Mesodermal cell (in vitro differentiated cells): Measurements from ENCODE around the gene GUCA1A.

Experiments used
- H3K27ac ChIP-seq: 2 replicates; pipeline ENCODE4 v1.7.0; 2013; ENCODE audit warnings: mild to moderate bottlenecking, low read depth, low read length, moderate library complexity; ENCODE audit not compliant: severe bottlenecking
- H3K36me3 ChIP-seq: 2 replicates; pipeline ENCODE4 v1.7.1; 2013; ENCODE audit warnings: mild to moderate bottlenecking, low read length, moderate library complexity; ENCODE audit not compliant: control insufficient read depth, insufficient read depth
- H3K4me1 ChIP-seq: one replicate; pipeline ENCODE4 v1.7.1; 2013; ENCODE audit warnings: mild to moderate bottlenecking, low read length; ENCODE audit not compliant: insufficient read depth, control insufficient read depth, poor library complexity, severe bottlenecking
- H3K4me3 ChIP-seq: 2 replicates; pipeline ENCODE4 v1.7.0; 2013; ENCODE audit warnings: low read length, control low read depth, mild to moderate bottlenecking; ENCODE audit not compliant: insufficient read depth, poor library complexity, severe bottlenecking; ENCODE audit errors: extremely low read depth
- H3K9me3 ChIP-seq: 2 replicates; pipeline ENCODE4 v1.7.1; 2013; ENCODE audit warnings: mild to moderate bottlenecking, low read length, moderate library complexity; ENCODE audit not compliant: control insufficient read depth
- WGBS, 2 experiments: methylation state at CpG; one replicate each; pipeline ENCODE4 v1.1.5; 2013; ENCODE audit warnings: missing lambda C conversion rate in 2 of 2; ENCODE audit not compliant: insufficient coverage in 2 of 2; 5-methylcytosine and 5-hydroxymethylcytosine counted together

GUCA1A gene

DNA sequence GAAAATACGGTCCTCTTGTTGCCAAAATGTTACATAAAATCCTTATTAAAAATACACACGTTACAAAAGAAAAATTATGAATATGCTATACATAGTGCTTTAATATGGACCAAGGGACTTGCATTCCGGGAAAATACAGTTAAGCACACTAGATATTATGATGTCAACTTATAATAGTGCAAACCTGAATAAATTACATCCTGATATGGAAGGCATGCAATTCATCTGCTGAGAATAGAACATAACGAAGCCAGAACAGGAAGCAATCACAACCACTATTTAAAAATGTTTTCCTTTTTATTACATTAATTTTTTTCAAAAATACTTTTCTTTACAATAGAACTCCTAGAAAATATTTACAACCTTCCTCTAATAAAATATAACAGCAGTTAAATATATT, 52.3 kb downstream of the GUCA1A start:
- Histone ChIP-seq H3K36me3 (peaks cover 3% of the 10 kb centered on the region), H3K9me3 (no peaks in the 10 kb centered on the region), H3K4me1 (peaks cover 23% of the 10 kb centered on the region), H3K4me3 (no peak overlapping the region), H3K27ac (no peak overlapping the region)
- WGBS, 2 experiments: 80% methylated on average over 1 of the region's 4 CpGs; no CpG with 5 or more reads in 1 of the 2 experiments

DNA sequence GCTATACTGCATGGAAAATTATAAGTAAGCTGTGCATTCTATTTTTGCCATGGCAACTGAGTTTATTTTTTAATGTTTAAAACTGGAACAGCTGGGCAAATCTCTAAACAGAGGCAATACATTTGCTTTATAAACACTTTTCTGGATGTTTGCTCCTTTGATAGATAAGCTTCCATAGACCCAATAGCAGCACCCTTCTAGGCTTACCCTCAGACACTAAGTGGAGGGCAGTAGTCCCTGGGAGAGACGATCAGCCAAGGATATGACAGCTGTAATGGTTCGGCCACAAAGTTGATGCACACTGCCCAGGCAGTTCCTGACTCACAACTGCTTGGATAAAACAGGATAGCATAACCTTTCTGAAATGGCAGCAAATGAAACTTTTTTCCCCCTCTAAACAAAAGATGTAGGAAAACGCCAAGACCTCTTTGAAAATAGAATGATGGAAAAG, 53.0 kb downstream of the GUCA1A start:
- Histone ChIP-seq H3K27ac (peak overlapping the region; percentile 62), H3K9me3 (no peaks in the 10 kb centered on the region), H3K4me1 (peaks cover 23% of the 10 kb centered on the region), H3K4me3 (no peak overlapping the region), H3K36me3 (peaks cover 3% of the 10 kb centered on the region)
- WGBS, 2 experiments: 69 to 86% methylated on average over 1 to 2 of the region's 3 CpGs

DNA sequence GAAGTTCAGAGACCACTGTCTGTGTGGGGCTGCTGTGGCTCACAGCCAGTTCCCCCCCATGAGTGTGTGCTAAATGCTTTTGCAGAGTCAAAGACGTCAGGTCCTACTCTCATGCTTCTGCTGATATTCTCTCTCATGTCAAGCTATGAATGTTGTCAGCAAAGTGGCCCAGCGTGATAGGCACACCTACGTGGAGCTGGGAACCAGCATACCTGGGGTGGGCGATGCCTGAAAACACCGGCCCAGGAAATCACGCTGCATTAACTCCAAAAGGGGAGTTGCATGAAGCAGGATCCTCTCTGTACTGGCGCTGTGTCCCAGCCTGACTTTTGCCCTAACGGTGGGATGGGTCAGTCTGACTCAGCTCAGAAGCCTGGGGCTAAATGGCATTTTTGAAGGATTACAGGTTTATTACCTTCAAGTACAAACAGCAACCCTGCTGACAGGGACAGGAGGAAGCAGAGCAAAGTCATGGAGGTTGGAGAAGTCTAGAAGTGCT, 53.5 kb downstream of the GUCA1A start:
- Histone ChIP-seq H3K36me3 (peaks cover 3% of the 10 kb centered on the region), H3K4me3 (no peak overlapping the region), H3K27ac (peak overlapping the region; percentile 62), H3K4me1 (peaks cover 23% of the 10 kb centered on the region), H3K9me3 (no peaks in the 10 kb centered on the region)
- 63 to 65% methylated on average over 7 of the region's 8 CpGs for WGBS, 2 experiments

DNA sequence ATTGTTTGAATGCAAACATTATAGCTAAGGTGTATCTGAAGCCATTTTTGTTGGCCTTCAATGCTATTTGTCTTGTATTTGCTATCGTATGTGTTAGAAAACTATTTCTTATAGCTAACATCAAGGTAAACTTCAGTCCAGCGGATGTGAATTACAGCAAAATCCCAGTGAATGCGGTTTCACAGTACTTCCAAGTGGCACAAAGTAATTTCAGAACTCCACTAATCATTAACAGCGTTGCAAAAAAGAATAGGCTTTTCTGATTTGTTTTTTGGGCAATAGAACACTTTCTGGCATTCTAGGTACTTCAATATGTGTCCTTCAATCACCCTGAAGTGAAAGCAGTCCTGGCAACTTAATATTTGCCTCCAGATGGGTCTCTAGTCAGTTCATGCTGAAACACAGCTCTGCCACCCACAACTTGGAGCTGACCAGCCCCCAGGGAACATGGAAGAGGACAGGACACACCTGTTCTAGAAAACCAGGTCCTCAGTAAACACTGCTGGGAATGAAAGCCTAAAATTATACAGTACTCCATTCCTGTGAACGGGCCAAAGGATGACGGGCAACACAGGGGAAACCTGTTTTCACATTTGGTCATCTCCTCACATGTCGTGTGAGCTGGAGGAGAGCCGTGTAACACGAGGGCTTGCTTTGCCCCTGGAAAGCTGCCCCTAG, 54.1 kb downstream of the GUCA1A start:
- Histone ChIP-seq H3K27ac (no peak overlapping the region), H3K9me3 (no peaks in the 10 kb centered on the region), H3K4me3 (no peak overlapping the region), H3K36me3 (peaks cover 3% of the 10 kb centered on the region), H3K4me1 (peaks cover 23% of the 10 kb centered on the region)
- WGBS, 2 experiments: 84 to 92% methylated on average over 5 of the region's 9 CpGs

DNA sequence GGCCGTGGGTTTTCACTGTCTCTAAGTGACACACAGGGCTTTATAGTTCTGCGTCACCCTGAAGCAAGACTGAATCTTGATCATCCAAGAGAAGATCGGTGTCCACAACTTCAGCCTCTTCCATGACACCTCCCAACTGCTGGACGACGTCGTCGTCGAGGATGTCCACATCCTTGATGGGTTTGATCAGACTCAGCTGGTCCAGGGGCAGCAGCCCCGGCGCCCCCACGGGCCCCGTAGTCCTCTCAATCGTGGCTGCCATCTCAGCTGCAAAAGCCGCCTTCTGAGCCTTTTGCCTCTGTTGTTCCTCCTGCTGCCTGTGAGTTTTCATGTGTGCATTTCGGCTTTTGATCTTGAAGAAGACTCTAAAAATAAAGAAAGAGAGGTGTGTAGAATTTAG, 55.1 kb downstream of the GUCA1A start:
- peaks cover 23% of the 10 kb centered on the region for H3K4me1 ChIP-seq
- H3K27ac ChIP-seq: no peak overlapping the region
- peaks cover 3% of the 10 kb centered on the region for H3K36me3 ChIP-seq
- no peak overlapping the region for H3K4me3 ChIP-seq
- no peaks in the 10 kb centered on the region for H3K9me3 ChIP-seq
- 93 to 96% methylated on average over 11 to 14 of the region's 15 CpGs for WGBS, 2 experiments
